NCI-H1105 (cell line): ENCODE results near the gene GNG2.

Source experiments
- DNase-seq: peaks from one replicate; lab custom pipeline; 2025; lab: John Stamatoyannopoulos, UW

GNG2 gene

DNA sequence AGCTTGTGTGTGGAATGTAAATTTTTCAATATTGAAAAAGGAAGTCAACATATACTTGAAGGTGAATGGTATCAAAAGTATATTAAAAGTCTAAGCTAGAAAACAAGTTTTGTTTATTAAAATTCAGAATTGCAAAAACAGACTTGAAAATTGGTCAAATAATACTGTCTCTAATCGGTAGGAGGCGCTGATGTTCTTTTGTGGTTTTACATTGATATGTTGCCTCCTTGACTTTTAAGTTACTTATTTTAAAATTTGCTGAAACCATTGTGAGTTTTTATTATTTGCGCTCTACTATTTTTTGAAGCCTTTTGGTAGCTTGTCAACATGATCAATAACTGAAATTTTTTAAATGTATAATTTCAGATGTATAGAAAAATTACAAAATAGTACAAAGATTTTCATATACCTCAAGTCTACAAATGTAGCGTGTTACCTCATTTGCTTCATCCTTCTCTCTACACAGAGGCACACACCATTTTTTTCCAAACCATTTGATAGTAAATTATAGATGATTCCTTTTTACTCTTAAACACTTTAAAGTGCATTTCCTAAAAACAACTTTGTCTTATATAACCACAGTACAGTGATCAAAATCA, 135.8 kb downstream of the GNG2 start:
- no peak for DNase-seq

GRCh38 chr14:51998348-51998747, 137.9 kb downstream of the GNG2 start:
- DNase-seq: no peak

DNA sequence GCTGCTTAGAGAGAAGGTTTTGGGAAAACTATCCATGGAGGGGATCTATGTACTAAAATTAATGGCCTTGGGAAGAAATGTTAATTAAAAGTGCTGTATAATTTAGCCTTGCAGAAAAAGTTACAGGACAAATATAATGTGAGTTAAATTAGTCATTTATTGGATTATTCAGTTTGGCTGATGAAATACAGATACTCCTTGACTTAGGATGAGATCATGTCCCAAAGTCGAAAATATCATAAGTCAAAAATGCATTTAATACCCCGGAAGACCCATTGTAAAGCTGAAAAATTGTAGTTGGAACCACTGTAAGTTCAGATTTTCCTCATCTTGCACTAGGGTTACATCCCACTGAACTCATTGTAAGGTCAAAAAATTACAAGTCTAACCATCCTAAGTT, 138.7 kb downstream of the GNG2 start:
- no peak for DNase-seq

- no peak for DNase-seq
These were observed 139.7 kb downstream of the GNG2 start for GRCh38 chr14:52000019-52000582.

GRCh38 chr14:52000696-52001095, 140.3 kb downstream of the GNG2 start:
- DNase-seq: no peak

DNA sequence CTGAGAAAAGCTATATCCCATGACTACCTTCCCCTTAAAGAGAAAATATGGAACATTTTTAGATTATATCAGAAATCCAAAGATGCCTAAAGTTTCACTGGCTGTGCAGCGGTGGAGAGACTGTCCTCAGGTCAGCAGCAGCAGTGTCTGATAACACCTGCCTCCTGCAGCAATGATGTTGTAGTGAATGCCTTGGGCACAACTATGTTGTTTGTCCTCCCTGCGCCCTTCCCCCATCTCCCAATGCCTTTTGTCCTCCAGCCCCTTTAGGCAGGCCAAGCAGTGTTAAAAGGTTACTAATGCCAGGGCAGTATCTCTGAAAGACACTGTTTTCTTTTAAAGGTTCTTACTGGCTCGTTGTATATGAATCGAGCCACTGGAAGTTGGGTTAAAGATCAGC, 142.1 kb downstream of the GNG2 start:
- no peak for DNase-seq

DNA sequence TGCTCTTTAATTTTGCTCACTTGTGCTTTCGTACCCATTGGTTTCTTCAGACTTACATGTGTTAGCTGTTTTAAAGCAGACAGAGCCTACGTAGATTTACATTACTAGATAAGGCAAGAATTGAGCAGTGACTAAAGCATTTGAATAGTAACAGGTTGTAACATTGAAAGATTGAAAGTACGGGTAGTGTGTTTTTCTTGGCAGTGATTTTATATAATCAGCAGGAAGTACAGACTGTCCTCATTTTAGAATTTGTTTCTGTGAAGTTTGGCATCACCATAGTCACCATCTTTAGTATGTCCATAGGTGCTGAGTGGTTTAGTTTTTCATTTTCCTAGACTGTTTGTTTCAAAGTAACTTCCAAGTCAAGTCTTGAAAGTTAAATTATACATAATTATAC, 142.9 kb downstream of the GNG2 start:
- DNase-seq: no peak

DNA sequence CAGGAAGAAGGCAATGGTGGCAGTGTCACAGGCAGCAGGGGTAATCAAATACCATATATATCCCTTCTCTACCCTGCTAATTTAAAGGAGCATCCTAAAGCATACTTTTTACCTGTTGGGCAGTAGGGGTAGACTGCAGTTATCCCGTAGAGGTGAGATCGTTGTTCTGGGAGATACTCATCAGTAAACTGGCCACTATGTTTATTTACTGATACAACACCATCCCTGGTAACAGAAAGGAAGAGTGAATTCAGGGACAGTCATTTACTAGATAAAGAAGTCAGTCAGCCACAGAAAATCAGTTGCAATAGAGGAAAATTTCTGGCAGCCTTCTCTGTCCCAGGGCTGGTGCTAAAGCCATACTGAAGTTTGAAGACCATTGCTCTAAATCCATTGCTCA, 145.2 kb downstream of the GNG2 start:
- DNase-seq: no peak

DNA sequence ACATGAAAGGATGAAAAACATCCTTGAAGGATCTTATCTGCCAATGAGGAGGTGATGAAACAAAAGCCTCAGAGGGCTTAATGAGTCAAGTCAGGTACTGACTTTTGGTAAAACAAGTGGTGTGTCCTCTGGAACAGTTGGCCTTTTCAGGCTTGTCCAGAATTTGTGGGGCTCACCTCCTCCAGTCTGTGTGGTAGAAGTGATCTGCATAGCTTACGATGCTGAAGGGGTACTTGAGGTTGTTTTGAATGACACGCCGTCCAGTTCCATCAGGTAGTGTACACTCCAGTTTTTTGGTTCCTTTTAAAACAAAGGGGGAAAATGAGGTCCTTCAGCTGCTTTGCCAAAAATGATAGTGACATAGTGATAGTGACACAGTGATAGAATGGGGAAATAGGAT, 145.9 kb downstream of the GNG2 start:
- DNase-seq: no peak

GRCh38 chr14:52007211-52007610, 146.8 kb downstream of the GNG2 start:
- no peak for DNase-seq

- DNase-seq: no peak
These were observed 147.2 kb downstream of the GNG2 start for GRCh38 chr14:52007637-52008036.

- DNase-seq: no peak
These were observed 147.7 kb downstream of the GNG2 start for GRCh38 chr14:52008136-52008535.

GRCh38 chr14:52010173-52010693, 149.8 kb downstream of the GNG2 start:
- no peak for DNase-seq

DNA sequence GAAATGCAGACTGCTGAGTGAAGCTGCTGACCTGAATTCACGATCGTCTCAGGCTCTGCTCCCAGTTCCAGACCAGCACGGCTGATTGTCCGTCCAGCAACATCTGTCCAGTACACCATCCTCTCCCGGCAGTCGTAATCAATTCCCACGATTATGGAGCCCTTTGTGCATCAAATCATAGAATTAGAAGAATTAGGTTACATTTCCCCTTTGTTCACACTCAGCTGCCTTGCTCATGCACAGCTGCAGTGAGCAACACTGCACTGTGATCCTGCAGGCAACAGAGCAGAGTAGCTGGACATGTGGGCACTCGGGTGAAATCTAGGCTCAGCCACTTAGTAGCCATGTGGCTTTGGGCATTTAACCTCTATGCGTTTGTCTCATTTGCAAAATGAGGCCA, 151.1 kb downstream of the GNG2 start:
- no peak for DNase-seq

DNA sequence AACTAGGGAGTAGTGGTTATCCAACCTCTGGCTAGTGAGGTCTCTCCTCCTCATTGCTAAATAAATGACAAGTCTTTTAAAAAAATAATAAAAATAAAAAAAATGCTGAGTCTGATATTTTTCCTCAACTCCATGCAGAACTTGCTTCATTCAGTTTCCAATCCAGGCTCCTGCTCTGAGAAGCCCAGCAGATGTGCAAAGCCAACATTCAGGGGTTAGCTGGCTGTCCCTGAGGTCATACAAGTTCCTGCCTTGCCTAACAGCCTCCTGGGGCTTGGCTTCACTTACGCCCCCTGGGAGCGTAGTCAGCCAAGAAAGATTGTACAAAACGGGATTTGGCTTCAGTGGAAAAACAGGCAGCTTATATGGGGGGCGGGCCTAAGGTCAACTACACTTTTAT, 152.2 kb downstream of the GNG2 start:
- no peak for DNase-seq

GRCh38 chr14:52013984-52014600, 153.7 kb downstream of the GNG2 start:
- DNase-seq: no peak

- no peak for DNase-seq
These were observed 154.3 kb downstream of the GNG2 start for GRCh38 chr14:52014601-52015267.

GRCh38 chr14:52015411-52016030, 155.1 kb downstream of the GNG2 start:
- DNase-seq: peak; percentile 14

DNA sequence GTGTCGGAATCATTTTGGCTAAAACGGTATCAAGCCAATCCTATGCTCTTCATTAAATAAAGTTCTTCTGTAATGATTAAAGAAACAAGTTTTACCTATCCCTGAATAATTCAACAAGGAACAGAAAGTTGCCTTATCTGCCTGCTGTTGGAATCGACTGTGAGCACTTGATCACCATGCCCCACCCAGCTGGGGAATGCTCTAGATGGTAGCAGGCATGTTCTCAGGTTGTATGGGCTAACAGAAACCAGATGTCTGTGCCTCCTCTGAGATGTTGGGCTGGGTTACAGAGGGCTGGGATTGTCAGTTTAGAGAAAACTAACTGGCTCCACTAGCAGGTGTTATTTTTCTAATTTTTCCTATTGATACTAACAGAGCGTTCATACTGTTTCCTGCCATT, 157.8 kb downstream of the GNG2 start:
- no peak for DNase-seq

- no peak for DNase-seq
These were observed 158.6 kb downstream of the GNG2 start for GRCh38 chr14:52018970-52019369.
